ENCODE measurements around the gene DDO.

- no peak for TF ChIP-seq CTCF (IDR thresholded peaks at IDR 0.05; ENCODE audit: poor library complexity, severe bottlenecking)
- TF ChIP-seq POLR2AphosphoS5 (IDR thresholded peaks at IDR 0.05) = no peak
- TF ChIP-seq EP300 (conservative IDR thresholded peaks at IDR 0.05; ENCODE audit: poor library complexity, severe bottlenecking) = no peak
These were observed 15.2 kb downstream of the DDO start for GRCh38 chr6:110400208-110400607.

All from neural cell (in vitro differentiated cells).